Activated naive CD8-positive, alpha-beta T cell treated with anti-CD3 and anti-CD28 coated beads for 36 hours (primary cell): ENCODE results near the gene PIGBOS1. TPM values are rescaled to one million over a fixed set of nuclear protein-coding genes. Genes with fewer than 3 reads are reported as not detected.

Experiments
- DNase-seq: peaks from one replicate; pipeline ENCODE4 v3.0.0; 2021
- H3K27ac Mint-ChIP-seq: one replicate; pipeline ENCODE4 v1.8.0; 2022; ENCODE audit warnings: mild to moderate bottlenecking, moderate library complexity, mixed read lengths
- H3K27me3 Mint-ChIP-seq: one replicate; pipeline ENCODE4 v1.8.0; 2022; ENCODE audit warnings: mild to moderate bottlenecking, mixed read lengths
- H3K36me3 Mint-ChIP-seq: one replicate; pipeline ENCODE4 v1.8.0; 2021; ENCODE audit warnings: mild to moderate bottlenecking, mixed read lengths
- H3K4me1 Mint-ChIP-seq: one replicate; pipeline ENCODE4 v1.8.0; 2021; ENCODE audit warnings: mixed read lengths
- H3K4me3 Mint-ChIP-seq: one replicate; pipeline ENCODE4 v1.8.0; 2022; ENCODE audit warnings: mild to moderate bottlenecking, moderate library complexity, mixed read lengths
- H3K9me3 Mint-ChIP-seq: one replicate; pipeline ENCODE4 v1.8.0; 2022; ENCODE audit warnings: mixed read lengths
- total RNA-seq, 2 experiments: library from RNA; stranded (reverse); gene quantifications; one replicate each; pipeline ENCODE4 v1.2.3, GENCODE V29; 2021

The PIGBOS1 gene
- total RNA-seq, result 10 to 100 TPM; 13.6 to 14.4 TPM

- peak within 1 kb of the TSS; percentile 98 for H3K4me3 Mint-ChIP-seq
- peaks cover 55% of the 10 kb centered on the region for H3K4me1 Mint-ChIP-seq
- peak; percentile 80 for DNase-seq
- peaks cover 26% of the 10 kb centered on the region for H3K36me3 Mint-ChIP-seq
- H3K27me3 Mint-ChIP-seq, result no peaks in the 10 kb centered on the region
- peak within 1 kb of the TSS; percentile 98 for H3K27ac Mint-ChIP-seq
- H3K9me3 Mint-ChIP-seq, result no peaks in the 10 kb centered on the region
These were observed at the start of gene PIGBOS1, which contains the start of gene PIGB for GRCh38 chr15:55318588-55319494. PIGBOS1 (minus strand) TSS chr15:55319123; CDS start chr15:55317792, 1,331 bp downstream. PIGB (plus strand) TSS chr15:55319222; CDS start chr15:55319251, 29 bp downstream.

GRCh38 chr15:55366981-55367380 is 48.1 kb upstream of the PIGBOS1 start:
- Mint-ChIP-seq H3K36me3 (peaks cover 4% of the 10 kb centered on the region), H3K27me3 (no peaks in the 10 kb centered on the region), H3K4me3 (no peak overlapping the region), H3K27ac (no peak overlapping the region), H3K4me1 (peaks cover 2% of the 10 kb centered on the region), H3K9me3 (no peaks in the 10 kb centered on the region)
- DNase-seq, result no peak

- Mint-ChIP-seq H3K27ac (no peak overlapping the region), H3K4me1 (peaks cover 2% of the 10 kb centered on the region), H3K36me3 (peaks cover 4% of the 10 kb centered on the region), H3K27me3 (no peaks in the 10 kb centered on the region), H3K9me3 (no peaks in the 10 kb centered on the region), H3K4me3 (no peak overlapping the region)
- DNase-seq, result no peak
These were observed 43.7 kb upstream of the PIGBOS1 start for GRCh38 chr15:55362641-55363040.

- no peak overlapping the region for H3K27ac Mint-ChIP-seq
- no peaks in the 10 kb centered on the region for H3K9me3 Mint-ChIP-seq
- no peak for DNase-seq
- H3K27me3 Mint-ChIP-seq, result no peaks in the 10 kb centered on the region
- H3K4me1 Mint-ChIP-seq, result no peaks in the 10 kb centered on the region
- no peak overlapping the region for H3K4me3 Mint-ChIP-seq
- peaks cover 8% of the 10 kb centered on the region for H3K36me3 Mint-ChIP-seq
These were observed 42.1 kb upstream of the PIGBOS1 start for GRCh38 chr15:55361048-55361447.

- Mint-ChIP-seq H3K4me1 (no peaks in the 10 kb centered on the region), H3K27me3 (no peaks in the 10 kb centered on the region), H3K9me3 (no peaks in the 10 kb centered on the region), H3K4me3 (no peak overlapping the region), H3K36me3 (peaks cover 8% of the 10 kb centered on the region), H3K27ac (peak overlapping the region; percentile 3)
- DNase-seq, result no peak
These were observed 41.3 kb upstream of the PIGBOS1 start for GRCh38 chr15:55360256-55360655.

GRCh38 chr15:55358471-55358870 is 39.5 kb upstream of the PIGBOS1 start:
- Mint-ChIP-seq H3K4me3 (no peak overlapping the region), H3K27ac (no peak overlapping the region), H3K9me3 (no peaks in the 10 kb centered on the region), H3K36me3 (peaks cover 6% of the 10 kb centered on the region), H3K27me3 (no peaks in the 10 kb centered on the region), H3K4me1 (no peaks in the 10 kb centered on the region)
- no peak for DNase-seq

- H3K36me3 Mint-ChIP-seq, result peaks cover 6% of the 10 kb centered on the region
- no peak overlapping the region for H3K27ac Mint-ChIP-seq
These were observed 38.9 kb upstream of the PIGBOS1 start for GRCh38 chr15:55357774-55358173.

GRCh38 chr15:55356985-55357585 is 38.2 kb upstream of the PIGBOS1 start:
- Mint-ChIP-seq H3K27ac (no peak overlapping the region), H3K27me3 (no peaks in the 10 kb centered on the region), H3K4me3 (no peak overlapping the region), H3K36me3 (peaks cover 6% of the 10 kb centered on the region), H3K4me1 (no peaks in the 10 kb centered on the region), H3K9me3 (no peaks in the 10 kb centered on the region)
- no peak for DNase-seq

More at GRCh38 chr15:55357774-55358173, 38.9 kb upstream of the PIGBOS1 start:
- Mint-ChIP-seq H3K9me3 (no peaks in the 10 kb centered on the region), H3K4me1 (no peaks in the 10 kb centered on the region), H3K4me3 (no peak overlapping the region), H3K27me3 (no peaks in the 10 kb centered on the region)
- DNase-seq, result no peak

- Mint-ChIP-seq H3K36me3 (peaks cover 12% of the 10 kb centered on the region), H3K4me1 (no peaks in the 10 kb centered on the region), H3K27me3 (no peaks in the 10 kb centered on the region), H3K9me3 (no peaks in the 10 kb centered on the region), H3K27ac (no peak overlapping the region), H3K4me3 (no peak overlapping the region)
- no peak for DNase-seq
These were observed 34.1 kb upstream of the PIGBOS1 start for GRCh38 chr15:55353025-55353424.

- Mint-ChIP-seq H3K36me3 (peaks cover 18% of the 10 kb centered on the region), H3K4me1 (no peaks in the 10 kb centered on the region), H3K4me3 (no peak overlapping the region), H3K27ac (no peak overlapping the region), H3K27me3 (no peaks in the 10 kb centered on the region), H3K9me3 (no peaks in the 10 kb centered on the region)
- DNase-seq, result no peak
These were observed 30.4 kb upstream of the PIGBOS1 start for GRCh38 chr15:55349282-55349681.

GRCh38 chr15:55348281-55348778 is 29.4 kb upstream of the PIGBOS1 start:
- H3K9me3 Mint-ChIP-seq, result no peaks in the 10 kb centered on the region
- H3K27me3 Mint-ChIP-seq, result no peaks in the 10 kb centered on the region
- H3K4me1 Mint-ChIP-seq, result no peaks in the 10 kb centered on the region
- DNase-seq, result no peak
- H3K27ac Mint-ChIP-seq, result no peak overlapping the region
- H3K36me3 Mint-ChIP-seq, result peaks cover 20% of the 10 kb centered on the region
- no peak overlapping the region for H3K4me3 Mint-ChIP-seq

GRCh38 chr15:55344206-55344605 is 25.3 kb upstream of the PIGBOS1 start:
- H3K27ac Mint-ChIP-seq, result no peak overlapping the region
- no peaks in the 10 kb centered on the region for H3K4me1 Mint-ChIP-seq
- no peak overlapping the region for H3K4me3 Mint-ChIP-seq
- DNase-seq, result no peak
- no peaks in the 10 kb centered on the region for H3K9me3 Mint-ChIP-seq
- H3K36me3 Mint-ChIP-seq, result peaks cover 15% of the 10 kb centered on the region
- H3K27me3 Mint-ChIP-seq, result no peaks in the 10 kb centered on the region

- H3K4me3 Mint-ChIP-seq, result no peak overlapping the region
- H3K27ac Mint-ChIP-seq, result no peak overlapping the region
- no peaks in the 10 kb centered on the region for H3K9me3 Mint-ChIP-seq
- peaks cover 13% of the 10 kb centered on the region for H3K36me3 Mint-ChIP-seq
- no peak for DNase-seq
- H3K27me3 Mint-ChIP-seq, result no peaks in the 10 kb centered on the region
- no peaks in the 10 kb centered on the region for H3K4me1 Mint-ChIP-seq
These were observed 24.2 kb upstream of the PIGBOS1 start for GRCh38 chr15:55343168-55343567.

GRCh38 chr15:55337160-55337559 is 18.2 kb upstream of the PIGBOS1 start:
- H3K4me1 Mint-ChIP-seq, result no peaks in the 10 kb centered on the region
- no peaks in the 10 kb centered on the region for H3K27me3 Mint-ChIP-seq
- H3K36me3 Mint-ChIP-seq, result peaks cover 10% of the 10 kb centered on the region
- no peak overlapping the region for H3K27ac Mint-ChIP-seq
- H3K9me3 Mint-ChIP-seq, result no peaks in the 10 kb centered on the region
- DNase-seq, result no peak
- no peak overlapping the region for H3K4me3 Mint-ChIP-seq

GRCh38 chr15:55334997-55335396 is 16.1 kb upstream of the PIGBOS1 start:
- Mint-ChIP-seq H3K4me1 (no peaks in the 10 kb centered on the region), H3K27ac (no peak overlapping the region), H3K36me3 (peaks cover 10% of the 10 kb centered on the region), H3K9me3 (no peaks in the 10 kb centered on the region), H3K4me3 (no peak overlapping the region), H3K27me3 (no peaks in the 10 kb centered on the region)
- DNase-seq, result no peak
